H9 (cell line): Measurements from ENCODE around the gene NFILZ. TPM values are rescaled to one million over a fixed set of nuclear protein-coding genes. Genes with fewer than 3 reads are reported as not detected.

Experiments
- DNase-seq: peaks from one replicate; pipeline ENCODE4 v3.0.0-alpha.2; 2017
- H2AFZ ChIP-seq: one replicate; pipeline ENCODE4 v1.6.1; 2013; ENCODE audit warnings: mild to moderate bottlenecking, low read length, control low read depth, moderate library complexity
- H2AK5ac ChIP-seq: 2 replicates; pipeline ENCODE4 v1.6.1; 2013; ENCODE audit warnings: low read length, control low read depth, mixed read lengths; ENCODE audit not compliant: insufficient read length
- H2BK120ac ChIP-seq: one replicate; pipeline ENCODE4 v1.6.1; 2013; ENCODE audit warnings: low read depth, mild to moderate bottlenecking, low read length, control low read depth, inconsistent platforms; ENCODE audit not compliant: poor library complexity, severe bottlenecking
- H2BK12ac ChIP-seq: 2 replicates; pipeline ENCODE4 v1.6.1; 2013; ENCODE audit warnings: low read length, control low read depth, mixed read lengths, low read depth; ENCODE audit not compliant: insufficient read length
- H2BK15ac ChIP-seq: 2 replicates; pipeline ENCODE4 v1.6.1; 2013; ENCODE audit warnings: low read depth, low read length, control low read depth
- H2BK20ac ChIP-seq: one replicate; pipeline ENCODE4 v1.6.1; 2013; ENCODE audit warnings: low read depth, mild to moderate bottlenecking, low read length, control low read depth, inconsistent platforms; ENCODE audit not compliant: poor library complexity, severe bottlenecking
- H2BK5ac ChIP-seq: 2 replicates; pipeline ENCODE4 v1.6.1; 2013; ENCODE audit warnings: low read length, control low read depth, mixed read lengths; ENCODE audit not compliant: insufficient read length
- H3K14ac ChIP-seq: 2 replicates; pipeline ENCODE4 v1.6.1; 2013; ENCODE audit warnings: low read length, control low read depth; ENCODE audit not compliant: insufficient read depth
- H3K18ac ChIP-seq: 2 replicates; pipeline ENCODE4 v1.6.1; 2013; ENCODE audit warnings: low read depth, mild to moderate bottlenecking, mixed read lengths, low read length, control low read depth; ENCODE audit not compliant: insufficient read length
- H3K23ac ChIP-seq: 2 replicates; pipeline ENCODE4 v1.6.1; 2013; ENCODE audit warnings: low read length, control low read depth, mixed read lengths, low read depth; ENCODE audit not compliant: insufficient read length
- H3K23me2 ChIP-seq: 2 replicates; pipeline ENCODE4 v1.6.1; 2013; ENCODE audit warnings: low read depth, mild to moderate bottlenecking, mixed read lengths, low read length, control low read depth; ENCODE audit not compliant: insufficient read length, poor library complexity, severe bottlenecking
- H3K27ac ChIP-seq: 2 replicates; pipeline ENCODE4 v1.5.1; 2013; ENCODE audit warnings: low read length, control low read depth, mixed read lengths, low read depth; ENCODE audit not compliant: insufficient read length
- H3K27me3 ChIP-seq: 2 replicates; pipeline ENCODE4 v1.6.1; 2013; ENCODE audit warnings: low read length, control low read depth, inconsistent platforms; ENCODE audit not compliant: insufficient read depth
- H3K4ac ChIP-seq: 2 replicates; pipeline ENCODE4 v1.6.1; 2013; ENCODE audit warnings: low read depth, mild to moderate bottlenecking, control low read depth, inconsistent platforms, low read length, moderate library complexity
- H3K4me1 ChIP-seq: 2 replicates; pipeline ENCODE4 v1.6.1; 2013; ENCODE audit warnings: low read length, control low read depth, inconsistent platforms; ENCODE audit not compliant: insufficient read depth
- H3K4me2 ChIP-seq: 2 replicates; pipeline ENCODE4 v1.6.1; 2013; ENCODE audit warnings: low read length, control low read depth, mixed read lengths; ENCODE audit not compliant: insufficient read length, insufficient read depth
- H3K56ac ChIP-seq: 2 replicates; pipeline ENCODE4 v1.6.1; 2013; ENCODE audit warnings: low read depth, mild to moderate bottlenecking, mixed read lengths, low read length, control low read depth; ENCODE audit not compliant: insufficient read length
- H3K79me1 ChIP-seq: 2 replicates; pipeline ENCODE4 v1.6.1; 2013; ENCODE audit warnings: low read depth, mild to moderate bottlenecking, moderate library complexity, low read length, control low read depth, inconsistent platforms; ENCODE audit not compliant: insufficient read depth, poor library complexity, severe bottlenecking
- H3K79me2 ChIP-seq: 2 replicates; pipeline ENCODE4 v1.6.1; 2013; ENCODE audit warnings: low read length, control low read depth, inconsistent platforms; ENCODE audit not compliant: insufficient read depth
- H3K9ac ChIP-seq: 2 replicates; pipeline ENCODE4 v1.6.1; 2013; ENCODE audit warnings: low read length, control low read depth, mixed read lengths; ENCODE audit not compliant: insufficient read length; ENCODE audit errors: extremely low read depth
- H3K9me3 ChIP-seq: one replicate; pipeline ENCODE4 v1.6.1; 2013; ENCODE audit warnings: low read depth, low read length, inconsistent platforms; ENCODE audit not compliant: control insufficient read depth
- H3T11ph ChIP-seq: one replicate; pipeline ENCODE4 v1.6.1; 2013; ENCODE audit warnings: mild to moderate bottlenecking, low read length, control low read depth, inconsistent platforms
- H4K20me1 ChIP-seq: one replicate; pipeline ENCODE4 v1.6.1; 2013; ENCODE audit not compliant: control insufficient read depth, insufficient read length, insufficient read depth
- H4K5ac ChIP-seq: 2 replicates; pipeline ENCODE4 v1.6.1; 2013; ENCODE audit warnings: low read depth, mild to moderate bottlenecking, mixed read lengths, low read length, control low read depth; ENCODE audit not compliant: insufficient read length
- H4K8ac ChIP-seq: replicated peaks from 2 replicates; pipeline ENCODE4 v1.6.1; 2013; ENCODE audit warnings: low read length, control low read depth, mixed read lengths, low read depth; ENCODE audit not compliant: insufficient read length
- H4K91ac ChIP-seq: 2 replicates; pipeline ENCODE4 v1.6.1; 2013; ENCODE audit warnings: low read depth, mild to moderate bottlenecking, moderate library complexity, mixed read lengths, low read length, control low read depth; ENCODE audit not compliant: insufficient read length
- H3K27ac Mint-ChIP-seq, 3 experiments: 2 replicates in 2 of 3; 3 replicates in 1 of 3; pipeline ENCODE4 v1.8.0; 2020 to 2021; ENCODE audit warnings: mixed read lengths in 3 of 3, mild to moderate bottlenecking in 1 of 3, moderate library complexity in 1 of 3
- H3K27me3 Mint-ChIP-seq: 2 replicates; pipeline ENCODE4 v1.8.0; 2021; ENCODE audit warnings: low read depth, mild to moderate bottlenecking, moderate library complexity, mixed read lengths
- H3K36me3 Mint-ChIP-seq, 3 experiments: 2 replicates in 2 of 3; 3 replicates in 1 of 3; pipeline ENCODE4 v1.8.0; 2020 to 2021; ENCODE audit warnings: low read depth in 3 of 3, mixed read lengths in 3 of 3; ENCODE audit not compliant: insufficient read depth in 1 of 3
- H3K4me1 Mint-ChIP-seq, 2 experiments: 2 replicates each; pipeline ENCODE4 v1.8.0; 2020; ENCODE audit warnings: mixed read lengths in 2 of 2
- H3K4me3 Mint-ChIP-seq, 2 experiments: 2 replicates in 1 of 2; 3 replicates in 1 of 2; pipeline ENCODE4 v1.8.0; 2020 to 2021; ENCODE audit warnings: mild to moderate bottlenecking in 2 of 2, mixed read lengths in 2 of 2, moderate library complexity in 1 of 2
- H3K9me3 Mint-ChIP-seq, 2 experiments: 2 replicates in 1 of 2; 3 replicates in 1 of 2; pipeline ENCODE4 v1.8.0; 2020; ENCODE audit warnings: mild to moderate bottlenecking in 2 of 2, mixed read lengths in 2 of 2, moderate library complexity in 1 of 2
- WGBS: extraction: QIAGEN DNeasy Blood & Tissue Kit; methylation state at CpG from one replicate; pipeline ENCODE4 v1.1.7; 2013; ENCODE audit warnings: missing lambda C conversion rate, low lambda C conversion rate, mixed read lengths; ENCODE audit not compliant: insufficient read length; ENCODE audit errors: extremely low coverage; 5-methylcytosine and 5-hydroxymethylcytosine counted together
- total RNA-seq: library from RNA; stranded (reverse); gene quantifications from 2 replicates; pipeline ENCODE4 v1.2.1, GENCODE V29; 2021
- TF ChIP-seq, protein P1 (sequence below): fragments of 200-600 bp; sonication (generic); conservative IDR thresholded peaks from 3 replicates; pipeline ENCODE4 v1.8.0; 2021; ENCODE audit warnings: antibody characterized with exemption, mild to moderate bottlenecking

NFILZ gene
- total RNA-seq, 1 experiment from 2014 or later = not detected

- H2BK20ac ChIP-seq = no peak overlapping the region
- H3K4me1 Mint-ChIP-seq = peaks cover 2 to 15% of the 10 kb centered on the region in 2 experiments
- no peaks in the 10 kb centered on the region for H3K27me3 ChIP-seq
- H3K9me3 Mint-ChIP-seq = 0 out of 5 replicates have a peak, but pooled peaks cover 0 to 5% of the 10 kb centered on the region in 2 experiments
- H3K27me3 Mint-ChIP-seq = peaks cover 22% of the 10 kb centered on the region
- H4K20me1 ChIP-seq = no peaks in the 10 kb centered on the region
- no peak overlapping the region for H3K18ac ChIP-seq
- H3K36me3 Mint-ChIP-seq = no peaks in the 10 kb centered on the region; a peak in 1 of 7 replicates
- no peak overlapping the region; a peak in 1 of 7 replicates for H3K27ac Mint-ChIP-seq
- no peak for DNase-seq
- no CpG with 5 or more reads among the region's 5 CpGs for WGBS
- H3K14ac ChIP-seq = no peak overlapping the region; the same call in 1 of the 2 replicates
- H3K4me1 ChIP-seq = no peaks in the 10 kb centered on the region
- no peak overlapping the region for H2BK15ac ChIP-seq
- H3K27ac ChIP-seq = no peak overlapping the region
- no peak overlapping the region for H3K4ac ChIP-seq
- no peaks in the 10 kb centered on the region for H3K79me2 ChIP-seq
- no peaks in the 10 kb centered on the region for H3K23me2 ChIP-seq
- H2BK120ac ChIP-seq = no peak overlapping the region
- no peak overlapping the region for H3T11ph ChIP-seq
- no peak overlapping the region for H4K91ac ChIP-seq
- no peak overlapping the region for H3K23ac ChIP-seq
- no peak overlapping the region for H2AFZ ChIP-seq
- no peak overlapping the region for H2BK12ac ChIP-seq
- H4K5ac ChIP-seq = no peak overlapping the region
- no peak overlapping the region for H3K56ac ChIP-seq
- H3K4me3 Mint-ChIP-seq = peak overlapping the region in 1 of 2 experiments; percentile 45; a peak in 1 of 5 replicates
- H3K9ac ChIP-seq = no peak overlapping the region
- no peaks in the 10 kb centered on the region for H3K79me1 ChIP-seq
- no peak overlapping the region for H2BK5ac ChIP-seq
- H4K8ac ChIP-seq = no peak overlapping the region
- no peaks in the 10 kb centered on the region for H3K9me3 ChIP-seq
- H3K4me2 ChIP-seq = no peak overlapping the region
- H2AK5ac ChIP-seq = no peak overlapping the region
- TF ChIP-seq, protein P1, sequence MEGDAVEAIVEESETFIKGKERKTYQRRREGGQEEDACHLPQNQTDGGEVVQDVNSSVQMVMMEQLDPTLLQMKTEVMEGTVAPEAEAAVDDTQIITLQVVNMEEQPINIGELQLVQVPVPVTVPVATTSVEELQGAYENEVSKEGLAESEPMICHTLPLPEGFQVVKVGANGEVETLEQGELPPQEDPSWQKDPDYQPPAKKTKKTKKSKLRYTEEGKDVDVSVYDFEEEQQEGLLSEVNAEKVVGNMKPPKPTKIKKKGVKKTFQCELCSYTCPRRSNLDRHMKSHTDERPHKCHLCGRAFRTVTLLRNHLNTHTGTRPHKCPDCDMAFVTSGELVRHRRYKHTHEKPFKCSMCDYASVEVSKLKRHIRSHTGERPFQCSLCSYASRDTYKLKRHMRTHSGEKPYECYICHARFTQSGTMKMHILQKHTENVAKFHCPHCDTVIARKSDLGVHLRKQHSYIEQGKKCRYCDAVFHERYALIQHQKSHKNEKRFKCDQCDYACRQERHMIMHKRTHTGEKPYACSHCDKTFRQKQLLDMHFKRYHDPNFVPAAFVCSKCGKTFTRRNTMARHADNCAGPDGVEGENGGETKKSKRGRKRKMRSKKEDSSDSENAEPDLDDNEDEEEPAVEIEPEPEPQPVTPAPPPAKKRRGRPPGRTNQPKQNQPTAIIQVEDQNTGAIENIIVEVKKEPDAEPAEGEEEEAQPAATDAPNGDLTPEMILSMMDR = no peak
These were observed 27.4 kb downstream of the NFILZ start for GRCh38 chr19:8657869-8658268.
